ENCODE measurements around the gene RBM44.
"Not testable (repeated sequence)": the region's sequence is repeated elsewhere in the genome, so short reads cannot be mapped to it uniquely, and the experiment has no call there.

Gene RBM44

GRCh38 chr2:237858294-237859081 lies 59.9 kb downstream of the RBM44 start:
- peak; percentile 17 to 25 for DNase-seq (ENCODE audit: low read depth in 2 of 2)

GRCh38 chr2:237859082-237859433 lies 60.5 kb downstream of the RBM44 start:
- no peak for DNase-seq (ENCODE audit: low read depth in 2 of 2)

- no peak for DNase-seq (ENCODE audit: low read depth in 2 of 2)
Observed at GRCh38 chr2:237859533-237860272, 61.1 kb downstream of the RBM44 start, which contains the start of gene RAMP1. TSS of gene RAMP1 (plus strand) at chr2:237859623. CDS start at chr2:237859676, 53 bp downstream.

- DNase-seq (ENCODE audit: low read depth in 2 of 2): no peak
Observed at GRCh38 chr2:237860273-237860935, 61.8 kb downstream of the RBM44 start.

GRCh38 chr2:237861875-237862527 lies 63.4 kb downstream of the RBM44 start:
- DNase-seq (ENCODE audit: low read depth in 2 of 2): no peak

- no peak for DNase-seq (ENCODE audit: low read depth in 2 of 2)
Observed at GRCh38 chr2:237862528-237862895, 63.9 kb downstream of the RBM44 start.

- no peak for DNase-seq (ENCODE audit: low read depth in 2 of 2)
Observed at GRCh38 chr2:237863102-237863511, 64.5 kb downstream of the RBM44 start.

GRCh38 chr2:237863689-237864443 lies 65.3 kb downstream of the RBM44 start:
- DNase-seq (ENCODE audit: low read depth in 2 of 2): no peak

GRCh38 chr2:237864444-237864931 lies 65.9 kb downstream of the RBM44 start:
- no peak for DNase-seq (ENCODE audit: low read depth in 2 of 2)

DNA sequence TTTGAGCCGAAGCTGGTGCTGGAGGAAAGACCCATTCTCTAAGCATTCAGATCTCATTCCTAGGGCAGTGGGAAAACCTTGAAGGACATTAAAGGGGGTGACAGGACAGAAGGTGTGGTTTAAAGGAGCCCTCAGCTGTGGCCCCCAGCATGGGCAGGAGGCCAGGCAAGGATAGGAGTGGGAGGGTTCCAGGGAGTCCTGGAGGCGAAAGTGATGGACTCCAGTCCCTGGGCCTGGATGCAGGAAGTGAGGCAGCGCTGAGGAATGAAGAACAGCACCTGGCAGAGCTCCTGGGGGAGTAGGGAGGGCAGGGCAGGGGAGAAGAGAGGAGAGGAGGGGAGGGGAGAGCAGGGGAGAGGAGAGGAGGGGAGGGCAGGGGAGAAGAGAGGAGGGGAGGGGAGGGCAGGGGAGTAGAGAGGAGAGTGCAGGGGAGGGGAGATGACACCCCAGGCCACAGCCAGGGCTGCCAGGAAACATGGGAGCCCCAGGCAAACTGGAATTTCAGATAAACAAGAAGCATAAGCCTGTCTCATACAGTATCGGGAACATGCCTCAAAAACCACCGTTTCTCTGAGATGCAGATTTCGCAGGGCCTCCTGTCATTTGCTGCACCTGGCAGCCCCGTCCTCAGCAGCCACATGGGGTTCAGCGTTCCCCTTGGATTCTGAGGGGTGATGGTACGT lies 66.5 kb downstream of the RBM44 start:
- DNase-seq (ENCODE audit: low read depth in 2 of 2): no peak

DNA sequence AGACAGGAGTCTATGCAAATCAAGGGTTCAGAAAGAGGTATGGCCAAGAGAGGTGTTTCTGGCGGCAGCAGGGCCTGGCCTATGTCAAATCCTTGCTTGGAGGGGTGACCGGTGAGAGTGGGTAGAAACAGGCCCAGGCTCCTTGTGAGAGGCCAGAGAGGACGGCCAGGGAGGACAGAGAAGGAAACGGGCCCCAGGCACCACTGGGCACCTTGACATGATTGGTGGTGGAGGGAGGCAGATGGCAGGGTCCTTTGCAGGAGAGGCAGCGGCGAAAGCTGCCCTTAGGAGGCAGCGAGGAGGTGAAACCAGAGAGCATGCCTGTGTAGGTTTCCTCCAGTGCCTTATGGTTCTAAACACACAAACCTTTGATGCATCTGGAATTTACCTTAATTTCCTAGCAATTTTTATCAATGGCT lies 67.1 kb downstream of the RBM44 start:
- no peak for DNase-seq (ENCODE audit: low read depth in 2 of 2)

- DNase-seq (ENCODE audit: low read depth in 2 of 2): no peak
Observed at GRCh38 chr2:237866101-237866621, 67.6 kb downstream of the RBM44 start.

DNA sequence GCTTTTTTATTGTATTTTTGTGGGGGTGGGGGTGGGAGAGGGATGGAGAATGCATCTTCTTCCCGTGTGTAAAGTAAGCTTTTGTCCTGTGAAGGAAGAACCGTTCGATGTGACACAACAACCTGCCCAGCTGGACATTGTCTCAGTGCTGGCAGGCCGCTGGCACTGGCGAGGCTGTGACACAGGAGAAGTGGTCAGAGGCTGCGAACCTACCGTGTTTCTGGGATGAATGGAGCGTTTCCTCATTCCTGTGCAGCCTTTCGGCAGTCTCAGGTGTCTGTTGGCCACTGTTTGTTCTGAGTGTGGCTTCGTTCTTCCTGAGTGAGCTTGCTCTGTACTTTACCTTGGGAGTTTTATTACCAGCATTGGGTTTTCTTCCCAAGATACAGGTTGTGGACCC lies 68.9 kb downstream of the RBM44 start:
- no peak for DNase-seq (ENCODE audit: low read depth in 2 of 2)

DNA sequence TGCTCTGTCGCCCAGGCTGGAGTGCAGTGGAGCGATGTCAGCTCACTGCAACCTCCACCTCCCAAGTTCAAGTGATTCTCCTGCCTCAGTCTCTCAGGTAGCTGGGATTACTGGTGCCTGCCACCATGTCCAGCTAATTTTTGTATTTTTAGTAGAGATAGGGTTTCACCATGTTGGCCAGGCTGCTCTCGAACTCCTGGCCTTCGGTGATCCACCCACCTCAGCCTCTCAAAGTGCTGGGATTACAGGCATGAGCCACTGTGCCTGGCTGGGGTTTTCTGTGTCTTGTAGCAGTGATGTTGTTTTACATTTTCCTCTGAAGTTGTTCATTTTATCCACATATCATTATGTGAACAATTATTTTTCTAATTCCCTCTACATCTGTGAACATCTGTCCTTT lies 69.5 kb downstream of the RBM44 start:
- not testable (repeated sequence) for DNase-seq (ENCODE audit: low read depth in 2 of 2)

GRCh38 chr2:237868631-237869342 lies 70.2 kb downstream of the RBM44 start:
- no peak for DNase-seq (ENCODE audit: low read depth in 2 of 2)

DNA sequence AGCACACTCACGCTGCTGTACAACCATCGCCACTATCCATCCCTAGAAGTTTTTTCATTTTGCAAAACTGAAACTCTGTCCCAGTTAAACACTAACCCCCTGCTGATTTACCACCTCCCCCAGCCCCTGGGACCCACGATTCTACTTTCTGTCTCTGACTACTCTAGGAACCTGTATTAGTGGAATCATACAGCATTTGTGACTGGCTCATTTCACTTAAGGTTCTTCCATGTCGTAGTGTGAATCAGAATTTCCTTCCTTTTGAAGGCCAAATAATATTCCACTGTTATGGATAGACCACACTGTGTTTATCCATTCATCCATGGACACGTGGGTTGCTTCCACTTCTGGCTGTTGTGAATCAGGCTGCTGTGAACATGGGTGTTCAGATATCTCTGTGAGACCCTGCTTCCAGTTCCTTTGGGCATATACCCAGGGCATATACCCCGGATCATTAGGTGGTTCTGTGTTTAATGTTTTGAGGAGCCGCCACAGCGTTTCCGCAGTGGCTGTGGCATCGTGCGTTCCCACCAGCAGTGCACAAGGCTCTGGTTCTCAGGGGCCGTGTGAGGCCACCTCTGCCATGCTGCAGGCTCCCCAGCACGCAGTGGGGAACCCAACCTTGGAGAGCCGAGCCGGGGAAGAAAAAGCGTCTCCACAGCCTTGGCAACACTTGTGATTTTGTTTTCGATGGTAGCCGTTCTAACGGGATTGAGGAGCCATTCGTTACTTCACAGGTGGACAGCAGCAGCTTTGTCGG lies 70.9 kb downstream of the RBM44 start:
- no peak for DNase-seq (ENCODE audit: low read depth in 2 of 2)

DNA sequence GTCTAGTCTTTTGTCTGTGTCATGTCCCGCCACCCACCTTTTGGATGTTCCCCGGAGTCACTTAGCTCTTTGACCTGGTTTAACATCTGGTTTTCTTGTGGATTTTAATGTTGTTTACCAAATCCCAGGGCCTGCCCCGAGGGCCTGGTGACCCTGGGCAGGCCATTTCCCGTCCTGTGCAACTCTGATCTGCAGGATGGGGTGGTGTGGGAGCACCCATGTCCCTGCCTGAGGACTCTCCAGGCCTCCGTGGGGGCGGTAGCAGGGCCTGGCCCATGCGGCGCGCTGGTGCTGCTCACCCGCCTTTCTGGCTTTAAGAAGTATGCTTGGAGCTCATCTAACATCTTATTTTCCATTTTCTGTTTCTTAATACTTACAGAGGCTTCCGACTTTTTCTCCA lies 71.5 kb downstream of the RBM44 start:
- DNase-seq (ENCODE audit: low read depth in 2 of 2): no peak

GRCh38 chr2:237870754-237871651 lies 72.4 kb downstream of the RBM44 start:
- DNase-seq (ENCODE audit: low read depth in 2 of 2): no peak

Measured in stimulated activated CD4-positive, alpha-beta T cell treated with anti-CD3 and anti-CD28 coated beads, Interleukin-15, amount 100 ng/mL, for 48 hours (primary cell).